Right cardiac atrium (tissue), 5 donors: Measurements from ENCODE around the gene GRIFIN. TPM values are rescaled to one million over a fixed set of nuclear protein-coding genes. Genes with fewer than 3 reads are reported as not detected.

Experiments used
- ATAC-seq, 2 donors: fragments of 200-7000 bp; cut with Tn5 transposase; one replicate each; pipeline versions ENCODE4 v1.8.0 to v1.9.1; 2020; ENCODE audit warnings: moderate library complexity in 2 of 2, mild to moderate bottlenecking in 1 of 2
- DNase-seq, 3 donors: peaks; one replicate each; pipeline ENCODE4 v3.0.0-alpha.2; 2020
- H3K27ac ChIP-seq: one replicate; pipeline ENCODE4 v1.5.1; 2013; ENCODE audit warnings: mild to moderate bottlenecking, low read length, control low read depth, moderate library complexity
- H3K27me3 ChIP-seq: one replicate; pipeline ENCODE4 v1.6.1; 2013; ENCODE audit not compliant: control insufficient read depth, insufficient read depth
- H3K4me1 ChIP-seq: one replicate; pipeline ENCODE4 v1.6.1; 2013; ENCODE audit warnings: low read length; ENCODE audit not compliant: control insufficient read depth, insufficient read depth
- H3K4me3 ChIP-seq: one replicate; pipeline ENCODE4 v1.5.1; 2013; ENCODE audit warnings: low read length, control low read depth
- H3K9me3 ChIP-seq: one replicate; pipeline ENCODE4 v1.6.1; 2013; ENCODE audit warnings: low read length; ENCODE audit not compliant: control insufficient read depth
- WGBS: extraction: QIAGEN DNeasy Blood & Tissue Kit; methylation state at CpG from one replicate; pipeline ENCODE4 v1.1.7; 2013; 5-methylcytosine and 5-hydroxymethylcytosine counted together
- intact Hi-C, 4 donors: fragments of 100-400 bp; cut with DNase I; formaldehyde crosslinking; loops; one replicate each; pipeline versions ENCODE4 v1.11.0 to v1.14.0; 2022 to 2023
- polyA plus RNA-seq: library from polyadenylated mRNA; stranded (reverse); fragments of 200-250 nt; gene quantifications from one replicate; pipeline ENCODE4 v1.2.3, GENCODE V29; 2013
- total RNA-seq, 4 donors: library from RNA; stranded (reverse); fragmentation: NEBNext Ultra II Directional; extraction: Animal tissue kit (Norgen Biotek cat#: 25700); gene quantifications; one replicate each; pipeline ENCODE4 v1.2.1, GENCODE V29; 2021
- donor health status: healthy with polysubstance abuse.
- donor health status: DM: no; HTN: yes; CAD: no.
- donor health status: DM: no; HTN: no; CAD: no.
- donor health status: DM: no; HTN: yes; CAD: no; lungs with severe emphysema.
- donor health status: DM: yes; HTN: yes; CAD: no.

GRIFIN gene
- total and polyA plus RNA-seq, 5 donors, result not detected

GRCh38 chr7:2425749-2426148 is 50.4 kb downstream of the GRIFIN start:
- DNase-seq (no peak), ATAC-seq (no peak)
- no peaks in the 10 kb centered on the region for H3K4me1 ChIP-seq
- intact Hi-C loops, result no loop called here
- no peak overlapping the region for H3K4me3 ChIP-seq
- WGBS, result 87% methylated on average over 10 of the region's 10 CpGs
- no peaks in the 10 kb centered on the region for H3K9me3 ChIP-seq
- H3K27me3 ChIP-seq, result no peaks in the 10 kb centered on the region
- H3K27ac ChIP-seq, result no peak overlapping the region

Other genes starting within 250 kb of the GRIFIN start
- gene MAD1L1, start 243.5 kb downstream of the GRIFIN start, total RNA-seq, result 10 to 100 TPM; 15.3 to 36.7 (median 29.7) TPM
- 41.0 TPM for gene MAD1L1, start 243.5 kb downstream of the GRIFIN start, polyA plus RNA-seq
- 10 to 100 TPM; 19.5 to 24.4 (median 21.9) TPM for gene MRM2, start 234.2 kb downstream of the GRIFIN start, total RNA-seq
- gene MRM2, start 234.2 kb downstream of the GRIFIN start, polyA plus RNA-seq, result 21.4 TPM
- 10 to 100 TPM; 10.6 to 17.2 (median 14.6) TPM for gene NUDT1, start 234.2 kb downstream of the GRIFIN start, total RNA-seq
- 20.7 TPM for gene NUDT1, start 234.2 kb downstream of the GRIFIN start, polyA plus RNA-seq
- 10 to 100 TPM; 34.0 to 44.5 (median 39.7) TPM for gene SNX8, start 162.0 kb downstream of the GRIFIN start, total RNA-seq
- 32.3 TPM for gene SNX8, start 162.0 kb downstream of the GRIFIN start, polyA plus RNA-seq
- gene EIF3B, start 121.6 kb downstream of the GRIFIN start, total RNA-seq, result 10 to 100 TPM; 64.9 to 81.7 (median 72.8) TPM
- 40.7 TPM for gene EIF3B, start 121.6 kb downstream of the GRIFIN start, polyA plus RNA-seq
- 10 to 100 TPM; 16.6 to 19.5 (median 19.4) TPM for gene CHST12, start 72.8 kb downstream of the GRIFIN start, total RNA-seq
- 17.9 TPM for gene CHST12, start 72.8 kb downstream of the GRIFIN start, polyA plus RNA-seq
- 1 to 10 TPM; 3.6 to 6.6 (median 4.8) TPM for gene LFNG, start 43.4 kb upstream of the GRIFIN start, total RNA-seq
- 6.0 TPM for gene LFNG, start 43.4 kb upstream of the GRIFIN start, polyA plus RNA-seq
- gene BRAT1, start 79.1 kb upstream of the GRIFIN start, total RNA-seq, result 10 to 100 TPM; 15.4 to 19.0 (median 16.1) TPM
- gene BRAT1, start 79.1 kb upstream of the GRIFIN start, polyA plus RNA-seq, result 16.9 TPM
- gene IQCE, start 82.6 kb upstream of the GRIFIN start, total RNA-seq, result 10 to 100 TPM; 10.6 to 16.0 (median 15.2) TPM
- gene IQCE, start 82.6 kb upstream of the GRIFIN start, polyA plus RNA-seq, result 7.9 TPM
- gene TTYH3, start 155.6 kb upstream of the GRIFIN start, total RNA-seq, result 10 to 100 TPM; 12.4 to 25.0 (median 17.0) TPM
- gene TTYH3, start 155.6 kb upstream of the GRIFIN start, polyA plus RNA-seq, result 8.1 TPM
- gene AMZ1, start 211.8 kb upstream of the GRIFIN start, total RNA-seq, result 1 to 10 TPM in 1 of 4 donors, under 1 TPM in 3; 0.45 to 1.0 (median 0.91) TPM
- gene AMZ1, start 211.8 kb upstream of the GRIFIN start, polyA plus RNA-seq, result 0.36 TPM